GM21786 (cell line): Measurements from ENCODE around the gene KRTCAP2.
"Not testable (repeated sequence)": the region's sequence is repeated elsewhere in the genome, so short reads cannot be mapped to it uniquely, and the experiment has no call there.

ENCODE experiments used
- ATAC-seq: cut with Tn5 transposase; IDR thresholded peaks from one replicate; pipeline ENCODE4 v1.9.1; 2021; ENCODE audit not compliant: unreplicated experiment

The KRTCAP2 gene

DNA sequence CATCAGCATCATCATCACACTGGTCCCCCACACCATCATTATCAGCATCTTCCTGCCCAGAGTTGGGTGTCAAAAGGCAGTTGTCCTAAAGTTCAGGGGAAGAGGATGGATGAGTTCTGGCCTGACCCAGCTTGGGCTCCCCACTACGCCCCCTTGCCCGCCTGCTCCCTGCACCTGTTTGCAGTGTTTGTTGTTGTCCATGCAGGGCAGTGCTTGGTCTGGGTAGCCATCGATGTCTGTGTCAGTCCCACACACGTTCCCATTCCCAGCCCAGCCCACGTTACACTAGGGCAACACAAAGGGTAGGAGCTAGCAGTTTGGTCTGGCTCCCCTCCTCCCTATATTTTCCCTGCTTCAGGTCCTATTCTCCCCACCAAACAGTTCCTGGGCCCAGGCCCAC is 27.8 kb upstream of the KRTCAP2 start:
- ATAC-seq = no peak

DNA sequence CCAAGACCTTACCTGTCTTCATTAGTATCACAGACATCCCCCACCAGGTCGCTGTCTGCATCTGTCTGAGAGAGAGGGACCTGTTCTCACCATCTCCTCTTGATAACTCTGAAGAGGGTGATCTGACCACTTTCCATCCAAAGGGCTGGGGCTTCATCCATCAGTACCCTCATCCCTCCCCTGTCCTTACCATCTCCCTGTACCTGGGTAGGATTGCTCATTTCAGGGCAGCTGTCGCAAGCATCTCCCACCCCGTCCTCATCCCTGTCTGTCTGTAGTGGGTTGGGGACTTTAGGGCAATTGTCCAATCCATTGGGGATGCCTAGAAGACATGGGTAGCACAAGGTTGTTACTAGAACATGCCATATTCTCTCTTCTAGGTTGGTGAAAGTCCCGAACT is 26.7 kb upstream of the KRTCAP2 start:
- no peak for ATAC-seq

DNA sequence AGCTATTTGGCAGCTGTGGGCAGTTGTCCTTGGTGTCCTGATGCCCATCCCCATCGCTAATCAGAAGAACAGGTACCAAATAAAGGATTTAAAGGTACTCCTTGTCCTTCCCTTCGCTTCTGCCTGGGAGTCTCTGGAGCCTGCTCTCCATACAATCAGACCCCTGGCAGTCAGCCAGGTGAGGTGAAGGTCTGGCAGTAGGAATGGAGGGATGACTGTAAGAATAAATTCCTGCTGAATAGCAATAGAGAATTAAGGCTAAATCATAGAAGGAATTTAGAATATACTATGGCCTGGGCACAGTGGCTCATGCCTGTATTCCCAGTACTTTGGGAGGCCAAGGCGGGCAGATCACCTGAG is 25.4 kb upstream of the KRTCAP2 start:
- ATAC-seq = no peak

DNA sequence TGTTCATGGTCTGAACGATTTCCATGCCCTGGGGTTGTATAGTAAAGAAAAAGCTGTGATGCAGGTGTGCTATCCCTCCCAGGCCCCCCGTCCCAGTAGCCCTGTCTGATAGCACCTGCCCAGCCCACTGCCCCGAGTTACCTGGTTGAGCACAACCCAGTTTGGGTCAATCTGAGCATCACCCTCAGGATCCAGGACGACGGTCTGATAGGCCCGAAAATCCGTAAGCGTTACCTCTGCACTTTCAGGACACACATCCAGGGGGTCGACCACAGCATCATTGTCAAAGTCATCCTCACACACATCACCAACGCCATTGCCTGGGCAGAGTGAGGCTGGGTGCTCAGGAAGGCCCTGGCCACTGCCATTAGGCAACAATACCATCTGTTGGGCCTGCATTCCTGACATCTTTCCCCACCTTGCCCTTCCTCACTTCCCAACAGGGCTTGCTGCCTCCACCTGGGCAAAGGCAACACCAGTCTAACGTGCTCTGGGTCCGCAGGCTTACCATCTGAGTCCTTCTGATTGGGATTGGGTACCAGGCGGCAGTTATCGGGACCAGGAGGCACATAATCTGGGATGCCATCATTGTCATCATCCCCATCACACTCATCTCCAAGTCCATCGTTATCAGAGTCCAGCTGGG is 24.9 kb upstream of the KRTCAP2 start:
- ATAC-seq = no peak

DNA sequence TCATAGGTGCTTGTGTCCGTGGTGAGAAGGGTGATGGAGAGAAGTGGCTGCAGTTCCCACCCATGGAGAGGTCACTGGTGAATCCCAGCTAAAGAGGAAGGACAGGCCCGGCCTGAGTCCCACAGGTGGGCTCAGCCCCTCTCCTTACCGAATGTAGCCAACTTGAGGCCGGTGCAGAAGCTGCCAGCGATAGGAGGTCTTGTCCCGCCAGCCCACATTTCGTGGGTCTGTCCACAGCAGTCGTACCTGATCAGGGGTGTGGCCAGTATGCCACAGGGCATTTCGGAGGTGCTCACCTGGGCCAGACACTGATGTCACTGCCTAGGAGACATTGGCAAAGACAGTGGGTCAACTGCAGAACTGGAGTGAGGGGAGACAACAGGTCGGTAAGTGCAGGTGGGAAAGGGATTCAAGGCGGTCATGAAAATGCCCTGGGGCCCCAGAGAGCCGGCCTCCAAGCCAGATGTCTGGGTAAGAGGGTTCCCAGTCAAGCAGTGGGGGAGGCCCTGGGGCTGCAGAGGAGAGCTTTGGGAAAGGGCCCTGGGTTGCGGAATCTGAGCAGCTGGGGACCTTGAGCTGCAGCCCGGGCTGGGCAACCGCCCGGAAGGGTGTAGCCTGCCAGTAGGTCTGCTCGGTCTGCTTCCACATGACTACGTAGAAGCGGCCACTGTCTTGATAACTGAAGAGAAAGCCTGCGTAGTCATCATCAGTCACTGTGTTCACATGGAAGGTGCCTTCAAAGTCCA is 24.0 kb upstream of the KRTCAP2 start:
- ATAC-seq = no peak

DNA sequence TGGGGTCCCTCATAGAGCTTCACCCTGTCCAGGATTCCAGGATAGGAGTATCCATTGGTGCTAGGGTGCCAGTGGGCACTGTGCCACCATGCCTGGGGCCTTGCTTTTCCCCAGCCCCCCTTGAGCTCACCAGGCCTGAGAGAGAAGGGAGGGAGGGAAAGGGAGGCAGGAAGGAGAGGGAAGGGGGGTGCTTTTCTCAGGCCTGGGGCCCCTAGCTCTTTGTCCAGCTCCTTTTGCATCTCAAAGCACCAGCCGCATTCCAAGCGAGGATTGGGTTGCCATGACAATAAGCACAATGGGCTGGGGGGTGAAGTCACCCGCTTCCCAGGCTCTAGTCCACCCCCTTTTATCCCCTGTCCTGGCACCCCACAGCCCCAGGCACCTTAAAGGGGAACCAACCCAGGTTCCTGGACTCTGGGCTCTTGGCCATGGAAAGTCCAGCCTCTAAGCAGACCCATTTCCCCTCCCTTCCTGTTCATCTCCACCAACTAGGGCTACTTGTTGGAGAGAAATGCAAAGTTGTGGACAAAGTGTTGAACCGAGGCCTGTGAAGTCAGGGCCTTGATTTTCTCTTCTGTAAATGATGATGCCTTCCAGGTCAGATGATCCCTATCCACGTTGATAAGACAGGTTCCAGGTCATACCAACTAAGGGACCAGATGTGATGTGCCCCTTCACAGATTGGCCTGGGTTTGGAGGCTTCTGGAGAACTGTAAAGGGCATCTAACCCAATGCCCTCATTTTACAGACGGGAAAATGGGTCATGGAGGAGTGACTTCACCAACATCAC is 23.2 kb upstream of the KRTCAP2 start:
- no peak for ATAC-seq

DNA sequence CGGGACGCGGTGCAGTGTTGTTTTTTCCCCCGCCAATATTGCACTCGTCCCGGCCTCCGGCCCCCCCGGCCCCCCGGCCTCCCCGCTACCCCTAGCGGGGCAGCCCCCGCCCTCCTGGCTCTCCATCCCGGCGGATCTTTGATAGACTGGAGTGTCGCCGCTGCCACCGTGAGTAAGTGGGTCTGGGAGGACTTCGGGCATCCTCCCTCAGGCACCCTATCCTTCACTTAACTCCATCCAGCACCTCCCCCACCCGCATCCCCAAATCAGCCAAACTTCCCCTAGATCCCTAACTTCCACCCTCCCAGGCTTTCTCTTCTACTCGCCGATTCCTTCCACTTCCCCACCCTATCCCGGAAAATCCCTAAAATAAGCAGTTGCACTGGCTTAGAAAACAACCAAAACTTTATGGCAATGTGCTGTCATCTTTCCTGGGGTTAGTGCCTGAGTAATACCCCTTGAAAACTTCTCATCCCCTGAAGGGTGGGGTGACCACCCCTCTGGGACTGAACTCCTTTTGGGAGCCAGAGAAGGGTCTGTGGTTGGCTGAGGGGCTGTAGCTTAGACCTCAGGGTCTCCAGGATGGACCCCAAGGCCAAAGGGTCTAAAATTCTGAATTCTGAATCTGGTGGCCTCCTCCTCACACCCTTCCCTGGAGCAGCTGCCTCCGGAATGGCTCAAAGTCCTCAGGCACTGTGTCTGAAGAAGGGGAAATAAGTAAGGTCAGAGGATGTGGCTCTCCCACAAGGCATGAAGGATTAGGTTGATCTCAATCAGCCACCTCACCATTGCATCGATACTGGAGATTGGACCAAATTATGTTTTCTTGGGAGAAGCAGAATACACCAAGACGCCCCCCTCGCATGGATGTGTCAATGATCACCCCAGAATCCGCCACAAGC is 22.3 kb upstream of the KRTCAP2 start:
- ATAC-seq = no peak

DNA sequence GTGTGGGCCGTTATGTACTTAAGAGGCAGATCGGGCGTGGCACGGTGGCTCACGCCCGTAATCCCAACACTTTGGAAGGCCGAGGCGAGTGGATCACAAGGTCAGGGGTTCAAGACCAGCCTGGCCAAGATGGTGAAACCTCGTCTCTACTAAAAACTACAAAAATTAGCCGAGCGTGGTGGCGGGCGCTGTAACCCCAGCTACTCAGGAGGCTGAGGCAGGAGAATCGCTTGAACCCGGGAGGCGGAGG is 20.8 kb upstream of the KRTCAP2 start:
- ATAC-seq = not testable (repeated sequence)

DNA sequence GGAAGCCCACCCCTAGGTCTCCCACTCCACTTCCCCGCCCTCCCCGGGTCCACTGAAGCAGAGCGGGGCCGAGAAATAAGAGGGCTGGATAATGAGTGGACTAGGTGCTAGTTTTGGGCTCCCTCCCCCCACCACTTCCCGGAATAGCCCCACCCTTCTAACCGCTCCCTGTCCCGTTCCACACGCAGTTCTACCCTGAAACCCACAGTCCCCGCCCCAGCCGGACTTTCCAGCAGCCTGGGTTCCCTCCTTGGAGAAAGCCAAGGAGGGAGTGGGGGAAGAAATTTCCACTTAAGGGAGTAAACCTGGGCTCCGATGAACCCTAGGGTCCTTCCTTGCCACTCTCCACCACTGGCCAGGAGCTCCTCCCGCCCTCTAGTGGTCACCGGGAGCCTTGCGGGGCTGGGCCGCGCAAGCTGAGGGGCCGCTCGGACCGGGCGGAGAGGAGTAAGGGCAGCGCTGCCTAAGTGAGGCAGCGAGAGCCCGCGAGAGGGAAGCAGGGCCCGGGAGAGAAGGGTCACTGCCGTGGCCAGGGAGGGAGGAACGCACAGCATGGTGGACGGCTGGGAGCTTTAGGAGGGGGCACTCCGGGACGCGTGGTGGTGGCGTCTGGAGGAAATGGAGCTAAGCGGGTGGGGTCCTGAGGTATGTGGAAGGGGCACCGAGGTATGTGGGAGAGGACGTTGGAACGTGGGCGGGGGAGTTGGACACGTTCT is 20.3 kb upstream of the KRTCAP2 start:
- peak; percentile 68 for ATAC-seq

DNA sequence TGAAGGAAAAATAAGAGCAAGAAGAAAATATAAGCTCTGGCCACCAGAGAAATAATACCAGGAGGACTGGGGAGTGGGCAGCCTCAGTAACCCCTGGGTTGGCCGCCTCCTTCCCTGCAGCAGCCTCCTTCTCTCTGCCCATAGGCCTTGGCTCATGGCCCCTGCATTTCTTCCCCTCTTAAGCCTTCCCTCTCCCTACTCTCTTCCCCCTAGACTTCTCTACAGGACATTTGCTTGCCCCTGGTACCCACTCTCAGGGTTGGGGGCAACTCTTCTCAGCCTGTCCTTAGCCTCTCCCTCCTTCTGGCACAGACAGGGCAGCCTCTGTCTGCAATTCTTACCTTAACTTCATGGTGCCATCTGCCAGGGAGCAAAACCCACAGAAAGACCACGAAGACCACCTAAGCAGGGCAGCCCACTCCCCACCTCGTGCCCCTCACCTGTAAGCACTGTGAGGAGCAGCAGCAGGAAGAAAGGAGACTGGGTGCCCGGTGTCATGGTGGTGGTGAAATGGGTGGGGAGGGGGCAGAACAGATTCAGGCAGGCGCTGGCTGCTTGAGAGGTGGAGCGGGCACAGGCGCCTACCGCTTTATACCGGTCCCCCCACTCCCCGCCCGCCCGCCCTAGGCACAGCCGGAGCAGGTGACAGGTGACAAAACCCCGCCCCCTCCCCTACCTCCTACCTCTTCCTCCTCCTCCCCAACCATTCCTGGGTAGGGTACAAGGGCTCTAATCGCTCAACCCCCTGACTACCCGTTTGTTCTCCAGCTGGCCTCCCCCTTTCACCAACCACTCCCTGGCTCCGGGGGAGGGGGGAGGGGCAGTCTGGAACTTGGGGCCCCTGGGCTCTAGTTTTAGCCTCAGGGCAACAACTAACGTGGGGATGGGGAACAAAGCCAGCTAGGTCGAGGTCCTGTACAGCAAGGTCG is 19.5 kb upstream of the KRTCAP2 start:
- no peak for ATAC-seq

DNA sequence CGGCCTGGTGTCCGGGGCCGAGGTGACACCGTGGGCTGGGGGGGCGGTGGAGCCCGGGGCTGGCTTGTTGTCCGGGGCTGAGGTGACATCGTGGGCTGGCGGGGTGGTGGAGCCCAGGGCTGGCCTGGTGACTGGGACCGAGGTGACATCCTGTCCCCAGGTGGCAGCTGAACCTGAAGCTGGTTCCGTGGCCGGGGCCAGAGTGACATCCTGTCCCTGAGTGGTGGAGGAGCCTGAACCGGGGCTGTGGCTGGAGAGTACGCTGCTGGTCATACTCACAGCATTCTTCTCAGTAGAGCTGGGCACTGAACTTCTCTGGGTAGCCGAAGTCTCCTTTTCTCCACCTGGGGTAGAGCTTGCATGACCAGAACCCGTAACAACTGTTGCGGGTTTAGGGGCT is 18.8 kb upstream of the KRTCAP2 start:
- no peak for ATAC-seq

DNA sequence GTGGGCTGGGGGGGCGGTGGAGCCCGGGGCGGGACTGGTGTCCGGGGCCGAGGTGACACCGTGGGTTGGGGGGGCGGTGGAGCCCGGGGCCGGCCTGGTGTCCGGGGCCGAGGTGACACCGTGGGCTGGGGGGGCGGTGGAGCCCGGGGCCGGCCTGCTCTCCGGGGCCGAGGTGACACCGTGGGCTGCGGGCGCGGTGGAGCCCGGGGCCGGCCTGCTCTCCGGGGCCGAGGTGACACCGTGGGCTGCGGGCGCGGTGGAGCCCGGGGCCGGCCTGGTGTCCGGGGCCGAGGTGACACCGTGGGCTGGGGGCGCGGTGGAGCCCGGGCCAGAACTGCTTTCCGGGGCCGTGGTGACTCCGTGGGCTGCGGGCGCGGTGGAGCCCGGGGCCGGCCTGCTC is 16.8 kb upstream of the KRTCAP2 start:
- ATAC-seq = not testable (repeated sequence)

DNA sequence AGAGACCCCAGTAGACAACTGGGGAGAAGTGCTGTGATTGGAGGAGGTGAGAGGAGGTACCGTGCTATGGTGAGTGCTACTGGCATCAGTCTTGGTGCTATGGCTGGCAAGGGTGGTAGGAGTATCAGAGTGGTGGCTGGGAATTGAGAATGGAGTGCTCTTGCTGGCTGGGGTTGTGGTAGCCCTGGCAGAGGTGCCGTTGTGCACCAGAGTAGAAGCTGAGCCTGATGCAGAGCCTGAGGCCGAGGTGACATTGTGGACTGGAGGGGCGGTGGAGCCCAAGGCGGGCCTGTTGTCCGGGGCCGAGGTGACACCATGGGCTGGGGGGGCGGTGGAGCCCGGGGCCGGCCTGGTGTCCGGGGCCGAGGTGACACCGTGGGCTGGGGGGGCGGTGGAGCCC is 15.2 kb upstream of the KRTCAP2 start:
- no peak for ATAC-seq

DNA sequence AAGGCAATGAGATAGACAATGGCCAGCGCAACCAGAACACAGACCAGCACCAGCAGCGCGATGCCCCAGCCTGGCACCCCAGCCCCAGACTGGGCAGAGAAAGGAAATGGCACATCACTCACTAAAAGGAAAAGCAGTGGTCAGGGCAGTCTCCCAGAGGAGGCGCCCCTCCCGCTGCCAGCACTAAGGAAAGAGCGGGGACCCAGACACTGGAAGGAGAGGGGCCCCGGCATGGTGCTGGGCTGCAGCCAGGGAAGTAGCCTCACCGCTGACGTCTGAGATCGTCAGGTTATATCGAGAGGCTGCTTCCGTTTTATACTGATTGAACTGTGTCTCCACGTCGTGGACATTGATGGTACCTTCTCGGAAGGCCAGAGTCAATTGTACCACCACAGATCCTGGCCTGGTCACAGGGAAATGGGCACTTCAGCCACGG is 14.4 kb upstream of the KRTCAP2 start:
- ATAC-seq = no peak

DNA sequence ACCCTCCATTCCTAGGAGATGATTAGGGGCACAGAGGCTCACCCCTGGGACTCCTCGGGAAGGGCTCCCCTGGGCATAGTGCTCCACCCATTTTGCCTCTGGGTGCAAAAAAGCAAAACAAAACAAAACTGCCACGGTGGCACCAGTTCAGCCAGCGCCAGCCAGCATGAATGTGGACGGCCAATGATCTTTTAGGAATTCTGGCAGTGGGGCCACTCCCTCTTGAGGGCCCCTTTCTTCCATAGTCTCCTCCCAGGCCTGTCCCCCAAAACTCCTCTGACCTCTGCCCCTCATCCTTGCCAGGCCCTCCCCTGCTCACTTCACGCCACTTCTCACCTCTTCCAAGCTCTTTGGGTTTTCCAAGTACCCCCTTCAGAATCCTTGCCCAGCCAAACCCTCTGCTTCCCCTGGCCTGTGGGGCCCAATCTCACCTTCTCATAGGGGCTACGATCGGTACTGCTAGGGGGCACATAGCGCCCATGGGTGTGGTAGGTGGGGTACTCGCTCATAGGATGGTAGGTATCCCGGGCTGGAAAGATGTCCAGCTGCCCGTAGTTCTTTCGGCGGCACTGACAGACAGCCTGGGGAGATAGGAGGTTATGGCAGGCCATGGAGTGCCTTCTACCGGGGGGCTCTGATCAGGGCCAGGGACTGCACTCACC is 13.8 kb upstream of the KRTCAP2 start:
- no peak for ATAC-seq

DNA sequence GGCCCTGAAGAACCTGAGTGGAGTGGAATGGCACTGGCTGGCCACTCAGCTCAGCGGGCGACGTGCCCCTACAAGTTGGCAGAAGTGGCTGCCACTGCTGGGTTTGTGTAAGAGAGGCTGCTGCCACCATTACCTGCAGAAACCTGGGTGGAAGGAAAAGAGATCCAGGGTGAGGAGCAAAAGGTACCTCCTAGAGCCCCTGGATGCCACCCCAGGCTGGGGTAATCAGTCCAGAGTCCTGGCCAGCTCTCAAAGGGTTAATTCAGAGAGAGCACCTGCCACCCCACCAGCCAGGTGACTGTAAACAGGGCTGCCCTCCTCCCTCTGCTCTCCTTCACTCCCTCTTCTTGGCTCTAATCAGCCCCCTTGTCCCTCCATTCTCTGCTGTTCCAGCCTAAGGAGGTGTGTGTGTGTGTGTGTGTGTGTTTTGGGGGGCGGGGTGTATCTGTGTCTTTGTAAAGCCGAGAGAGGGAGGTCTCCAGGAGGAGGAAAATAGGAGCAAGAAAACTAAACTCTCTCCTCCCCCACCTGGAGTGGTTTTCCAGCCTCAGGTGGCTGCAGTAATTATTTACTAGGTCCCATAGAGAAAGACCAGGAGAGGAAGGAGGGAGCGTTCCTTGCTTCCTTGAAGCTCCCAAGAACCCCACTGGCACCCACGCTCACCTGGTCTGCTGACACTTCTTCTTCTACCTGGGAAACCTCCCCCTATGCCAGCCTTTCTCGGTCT is 13.1 kb upstream of the KRTCAP2 start:
- no peak for ATAC-seq

DNA sequence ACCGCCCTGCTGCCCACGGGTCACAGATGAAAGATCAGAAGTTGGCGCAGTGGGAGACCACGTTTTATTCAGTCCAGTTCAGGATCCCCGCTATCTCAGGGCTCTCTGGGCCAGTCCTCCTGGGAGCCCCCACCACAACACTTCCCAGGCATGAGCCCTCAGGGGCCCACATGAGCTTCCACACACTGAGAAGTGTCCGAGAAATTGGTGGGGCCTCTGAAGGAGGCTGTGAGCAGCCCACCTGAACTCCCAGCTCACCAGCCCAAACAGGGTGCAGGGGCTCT is 12.6 kb upstream of the KRTCAP2 start:
- no peak for ATAC-seq
